Left lobe of liver (tissue), 2 donors: ENCODE measurements around the gene EVA1A. TPM values are rescaled to one million over a fixed set of nuclear protein-coding genes. Genes with fewer than 3 reads are reported as not detected.

Experiments used
- ATAC-seq: fragments of 200-7000 bp; cut with Tn5 transposase; one replicate; pipeline ENCODE4 v1.9.1; 2020; ENCODE audit warnings: mild to moderate bottlenecking, moderate library complexity
- DNase-seq: peaks from one replicate; pipeline ENCODE4 v3.0.0-alpha.2; 2020; ENCODE audit warnings: low spot score
- total RNA-seq: library from RNA; stranded (reverse); gene quantifications from one replicate; pipeline ENCODE4 v1.2.1, GENCODE V29; 2021
- donor health status: DM: no; HTN: no; CAD: no; lungs with moderate emphysema.
- donor health status: DM: no; HTN: yes; CAD: no.

Gene EVA1A
- total RNA-seq, 1 donor from 2014 or later = 84.3 TPM

- ATAC-seq (no peak), DNase-seq (no peak)
Measured at GRCh38 chr2:75592030-75592429, 31.3 kb upstream of the EVA1A start.

GRCh38 chr2:75589391-75590105 lies 28.8 kb upstream of the EVA1A start:
- ATAC-seq (no peak), DNase-seq (no peak)

GRCh38 chr2:75587954-75588587 lies 27.3 kb upstream of the EVA1A start:
- DNase-seq (no peak), ATAC-seq (no peak)

DNA sequence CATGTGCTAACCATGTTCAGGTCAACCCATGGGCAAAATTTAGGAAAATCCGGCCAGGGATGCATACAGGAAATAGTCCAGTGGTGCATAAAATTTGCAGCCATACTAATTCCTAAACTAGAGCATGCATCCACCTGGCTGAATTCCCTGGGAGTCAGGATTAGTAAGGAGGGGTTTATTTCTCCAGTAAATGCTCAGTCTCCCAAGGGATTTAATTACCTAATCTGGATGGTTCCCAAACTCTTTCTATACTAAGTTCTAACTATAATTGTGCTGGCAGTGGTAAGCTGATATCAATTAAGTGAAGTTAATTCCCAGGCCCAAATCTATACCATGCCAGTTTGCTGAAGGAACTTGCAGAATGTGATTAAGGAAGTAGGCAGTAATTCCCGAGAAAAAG lies 26.2 kb upstream of the EVA1A start:
- no peak for ATAC-seq
- no peak for DNase-seq

DNA sequence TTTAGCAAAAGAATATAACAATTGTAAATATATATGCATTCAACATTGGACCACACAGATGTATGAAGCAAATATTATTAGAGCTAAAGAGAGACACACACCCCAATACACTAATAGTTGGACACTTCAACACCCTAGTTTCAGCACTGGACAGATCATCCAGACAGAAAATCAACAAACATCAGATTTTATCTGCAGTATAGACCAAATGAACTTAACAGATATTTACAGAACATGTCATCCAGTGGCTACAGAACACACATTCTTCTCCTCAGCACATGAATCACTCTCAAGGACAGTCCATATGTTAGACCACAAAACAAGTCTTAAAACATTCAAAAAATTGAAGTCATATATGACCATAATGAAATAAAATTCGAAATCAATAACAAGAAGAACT lies 22.1 kb upstream of the EVA1A start:
- ATAC-seq = no peak
- DNase-seq = no peak

- DNase-seq (no peak), ATAC-seq (no peak)
Measured at GRCh38 chr2:75580606-75581005, 19.9 kb upstream of the EVA1A start.

DNA sequence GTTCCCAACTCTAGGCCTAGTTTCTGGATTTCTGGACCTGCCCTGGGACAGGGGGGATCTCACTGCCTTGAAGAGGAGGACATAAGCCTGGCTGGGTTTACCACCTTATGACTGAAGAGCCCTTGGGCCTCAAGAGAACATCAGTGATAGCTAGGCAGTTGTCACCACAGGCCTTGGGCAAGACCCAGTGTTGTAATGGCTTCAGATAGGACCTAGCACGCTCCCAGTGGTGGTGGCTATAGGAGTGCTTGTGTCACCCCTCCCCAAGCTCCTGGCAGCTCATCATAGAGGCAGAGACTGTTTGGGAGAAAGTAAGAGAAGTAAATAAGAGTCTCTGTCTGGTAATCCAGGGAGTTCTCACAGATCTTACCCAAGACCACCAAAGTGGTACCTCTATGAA lies 19.4 kb upstream of the EVA1A start:
- DNase-seq (no peak), ATAC-seq (no peak)

- ATAC-seq (peak; percentile 15), DNase-seq (no peak)
Measured at GRCh38 chr2:75579186-75579585, 18.4 kb upstream of the EVA1A start.

GRCh38 chr2:75577280-75577679 lies 16.5 kb upstream of the EVA1A start:
- ATAC-seq (peak; percentile 87), DNase-seq (no peak)

- ATAC-seq = no peak
- DNase-seq = no peak
Measured at GRCh38 chr2:75574106-75574505, 13.4 kb upstream of the EVA1A start.

DNA sequence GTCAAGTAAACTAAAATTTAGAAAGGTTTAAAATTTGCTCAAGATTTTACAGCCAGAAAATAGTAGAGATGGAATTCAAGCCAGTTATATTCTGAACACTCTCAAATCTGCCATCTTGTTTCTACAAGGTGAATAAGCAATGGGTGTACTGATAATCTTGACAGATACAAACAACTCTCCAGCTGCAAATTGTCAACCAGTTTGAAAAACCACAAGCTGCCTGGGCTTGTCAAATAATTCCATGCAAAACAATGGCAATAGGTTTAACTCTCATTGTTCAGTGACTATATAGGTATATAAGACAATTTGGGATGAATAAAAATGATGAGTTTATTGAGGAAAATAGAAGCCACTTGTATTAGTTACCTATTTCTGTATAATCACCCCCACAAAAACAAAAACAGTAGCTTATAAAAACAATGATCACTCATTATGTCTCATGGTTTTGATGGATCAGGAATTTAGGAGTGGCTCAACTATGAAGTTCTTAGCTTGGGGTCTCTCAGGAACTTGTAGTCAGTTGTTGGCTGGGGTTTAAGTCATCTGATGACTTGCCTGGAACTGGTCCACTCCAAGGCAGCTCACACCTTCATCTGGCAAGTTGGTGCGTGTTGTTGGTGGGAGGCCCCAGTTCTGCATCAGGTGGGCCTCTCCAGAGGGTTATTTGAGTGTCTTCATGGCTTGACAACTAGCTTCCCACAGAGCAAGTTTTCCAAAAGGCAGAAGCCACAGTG lies 12.6 kb upstream of the EVA1A start:
- ATAC-seq (no peak), DNase-seq (no peak)

- no peak for ATAC-seq
- no peak for DNase-seq
Measured at GRCh38 chr2:75571730-75572430, 11.1 kb upstream of the EVA1A start.

DNA sequence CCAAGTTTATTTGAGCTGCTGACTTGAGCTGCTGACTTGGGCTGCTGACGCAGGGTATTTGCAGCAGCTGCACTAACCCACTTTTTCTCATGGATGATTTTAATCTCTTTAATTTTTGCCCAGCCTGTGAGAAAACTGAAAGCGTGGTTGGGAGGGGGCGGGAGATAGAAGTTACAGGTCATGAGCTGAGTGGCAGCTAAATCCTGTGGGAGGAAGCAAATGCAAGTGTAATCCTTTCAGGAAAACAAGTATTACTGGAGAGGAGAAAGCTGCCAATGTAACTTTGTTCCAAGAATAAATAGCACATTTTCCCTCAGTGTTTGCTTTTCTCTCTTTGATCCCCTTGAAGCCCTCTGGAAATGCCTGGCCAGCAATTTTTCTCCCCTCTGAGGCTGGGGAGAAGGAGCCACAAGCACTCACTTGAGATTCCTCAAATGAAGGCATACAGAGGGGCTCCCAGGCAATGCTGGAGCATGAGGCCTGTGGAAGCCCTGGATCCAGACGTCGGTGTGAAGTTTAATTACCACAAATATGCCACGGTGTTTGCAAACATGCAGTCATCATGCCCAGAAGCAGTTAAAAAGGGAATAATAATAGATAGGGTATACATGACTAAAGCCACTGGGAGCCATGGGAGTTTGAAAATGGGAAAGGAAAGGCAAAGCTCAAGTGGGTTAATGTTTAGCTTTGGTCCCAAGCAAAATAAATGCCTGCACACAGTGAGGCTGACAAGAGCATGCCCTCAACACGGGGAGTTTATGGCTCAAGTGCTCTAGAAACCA lies 10.4 kb upstream of the EVA1A start:
- ATAC-seq (peak; percentile 88), DNase-seq (peak; percentile 67)

DNA sequence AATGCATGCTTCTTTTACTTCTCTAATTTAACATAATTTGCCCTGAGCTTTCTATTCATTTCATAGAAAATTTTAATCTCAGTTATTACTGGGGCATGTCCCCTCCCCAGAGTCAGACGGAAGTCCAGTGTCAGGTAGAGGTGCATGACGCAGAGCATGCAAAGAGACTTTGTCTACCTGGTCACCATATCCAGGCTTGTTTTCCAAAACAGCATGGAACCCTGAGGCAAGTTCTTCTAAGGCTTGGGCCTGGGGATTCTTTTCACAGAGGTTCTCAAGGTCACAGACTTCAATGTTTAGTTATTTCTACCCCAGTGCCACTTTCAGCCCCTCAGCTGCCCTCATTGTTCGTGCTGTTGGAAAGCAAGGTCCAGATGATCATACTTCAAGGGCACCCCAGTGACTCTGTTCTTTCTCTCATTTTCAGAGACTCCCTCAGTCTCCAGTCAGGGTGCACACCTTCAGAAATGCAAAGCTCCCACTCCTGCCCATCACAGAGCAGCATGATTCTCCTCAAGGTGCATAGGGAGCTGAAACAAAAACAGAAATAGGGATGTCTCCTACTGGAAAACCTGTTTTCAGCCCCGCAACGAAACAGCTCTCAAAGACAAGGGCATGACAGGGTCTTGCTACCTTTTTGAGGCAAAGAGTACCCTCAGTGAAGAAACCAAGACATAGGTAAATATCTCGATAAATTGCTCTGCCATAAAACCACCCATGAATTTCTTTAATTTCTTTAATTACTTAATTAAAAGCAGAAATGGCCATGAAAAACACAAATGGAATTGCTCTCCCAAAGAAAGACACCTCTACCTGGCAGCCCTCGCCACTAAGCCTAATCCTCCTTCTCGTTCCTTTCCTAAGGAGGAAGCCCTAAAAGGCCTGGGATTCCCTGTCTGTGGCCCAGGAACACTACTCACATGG lies 9.5 kb upstream of the EVA1A start:
- ATAC-seq = no peak

GRCh38 chr2:75569546-75569945 lies 8.8 kb upstream of the EVA1A start:
- DNase-seq (no peak), ATAC-seq (no peak)

More for the DNA sequence above, 9.5 kb upstream of the EVA1A start:
- no peak for DNase-seq

- DNase-seq = no peak
- ATAC-seq = no peak
Measured at GRCh38 chr2:75568174-75568573, 7.4 kb upstream of the EVA1A start.

- ATAC-seq (no peak), DNase-seq (no peak)
Measured at GRCh38 chr2:75565472-75566462, 5.0 kb upstream of the EVA1A start.

GRCh38 chr2:75564713-75565359 lies 4.1 kb upstream of the EVA1A start:
- DNase-seq (no peak), ATAC-seq (no peak)
